RWPE1 (cell line): ENCODE results near the gene WDR35.

Experiments used
- CTCF ChIA-PET: fragments of 350-600 bp; sonication (Branson Sonifier 250); formaldehyde crosslinking; extraction: SDS; loops from one replicate; lab custom pipeline; 2021; lab: Yijun Ruan, JAX
- POLR2A ChIA-PET: fragments of 400-600 bp; formaldehyde crosslinking; extraction: SDS; loops from one replicate; lab custom pipeline; 2020; ENCODE audit warnings: antibody characterized with exemption; ENCODE audit not compliant: low non-redundant PET; lab: Yijun Ruan, JAX
- DNase-seq: peaks from one replicate; pipeline ENCODE4 v3.0.0; 2012; ENCODE audit warnings: low spot score
- H3K27ac ChIP-seq: fragments of 450-650 bp; 2 replicates; pipeline ENCODE4 v1.5.1; 2017
- TF ChIP-seq, protein P1 (sequence below): fragments of 450-650 bp; conservative IDR thresholded peaks from 2 replicates; pipeline ENCODE4 v1.5.1; 2017; ENCODE audit warnings: low read depth, mild to moderate bottlenecking

Gene WDR35

DNA sequence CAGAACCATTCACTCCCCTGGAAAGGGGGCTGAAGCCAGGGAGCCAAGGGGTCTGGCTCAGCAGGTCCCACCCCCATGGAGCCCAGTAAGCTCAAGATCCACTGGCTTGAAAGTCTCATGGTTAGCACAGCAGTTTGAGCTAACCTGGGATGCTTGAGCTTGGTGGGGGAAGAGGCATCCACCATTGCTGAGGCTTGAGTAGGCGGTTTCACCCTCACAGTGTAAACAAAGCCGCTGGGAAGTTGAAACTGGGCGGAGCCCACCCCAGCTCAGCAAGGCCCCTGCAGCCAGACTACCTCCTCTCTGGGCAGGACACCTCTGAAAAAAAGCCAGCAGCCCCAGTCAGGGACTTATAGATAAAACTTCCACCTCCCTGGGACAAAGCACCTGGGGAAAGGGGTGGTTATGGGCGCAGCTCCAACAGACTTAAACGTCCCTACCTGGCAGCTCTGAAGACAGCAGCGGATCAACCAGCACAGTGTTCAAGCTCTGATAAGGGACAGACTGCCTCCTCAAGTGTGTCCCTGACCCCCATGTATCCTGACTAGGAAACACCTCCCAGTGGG is 73.4 kb downstream of the WDR35 start:
- POLR2A ChIA-PET: interaction anchor here (0.6 kb wide), 1 partner anchor 15 kb away, joined by 4 read pairs; the partner anchor contains the start of gene TTC32
- TF ChIP-seq, protein P1, sequence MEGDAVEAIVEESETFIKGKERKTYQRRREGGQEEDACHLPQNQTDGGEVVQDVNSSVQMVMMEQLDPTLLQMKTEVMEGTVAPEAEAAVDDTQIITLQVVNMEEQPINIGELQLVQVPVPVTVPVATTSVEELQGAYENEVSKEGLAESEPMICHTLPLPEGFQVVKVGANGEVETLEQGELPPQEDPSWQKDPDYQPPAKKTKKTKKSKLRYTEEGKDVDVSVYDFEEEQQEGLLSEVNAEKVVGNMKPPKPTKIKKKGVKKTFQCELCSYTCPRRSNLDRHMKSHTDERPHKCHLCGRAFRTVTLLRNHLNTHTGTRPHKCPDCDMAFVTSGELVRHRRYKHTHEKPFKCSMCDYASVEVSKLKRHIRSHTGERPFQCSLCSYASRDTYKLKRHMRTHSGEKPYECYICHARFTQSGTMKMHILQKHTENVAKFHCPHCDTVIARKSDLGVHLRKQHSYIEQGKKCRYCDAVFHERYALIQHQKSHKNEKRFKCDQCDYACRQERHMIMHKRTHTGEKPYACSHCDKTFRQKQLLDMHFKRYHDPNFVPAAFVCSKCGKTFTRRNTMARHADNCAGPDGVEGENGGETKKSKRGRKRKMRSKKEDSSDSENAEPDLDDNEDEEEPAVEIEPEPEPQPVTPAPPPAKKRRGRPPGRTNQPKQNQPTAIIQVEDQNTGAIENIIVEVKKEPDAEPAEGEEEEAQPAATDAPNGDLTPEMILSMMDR: no peak
- CTCF ChIA-PET: interaction anchor here (0.6 kb wide), 1 partner anchor 275 kb away, joined by 3 read pairs; no protein-coding TSS in a partner anchor
- H3K27ac ChIP-seq: peak overlapping the region; percentile 27; the same call in 1 of the 2 replicates
- DNase-seq: no peak

DNA sequence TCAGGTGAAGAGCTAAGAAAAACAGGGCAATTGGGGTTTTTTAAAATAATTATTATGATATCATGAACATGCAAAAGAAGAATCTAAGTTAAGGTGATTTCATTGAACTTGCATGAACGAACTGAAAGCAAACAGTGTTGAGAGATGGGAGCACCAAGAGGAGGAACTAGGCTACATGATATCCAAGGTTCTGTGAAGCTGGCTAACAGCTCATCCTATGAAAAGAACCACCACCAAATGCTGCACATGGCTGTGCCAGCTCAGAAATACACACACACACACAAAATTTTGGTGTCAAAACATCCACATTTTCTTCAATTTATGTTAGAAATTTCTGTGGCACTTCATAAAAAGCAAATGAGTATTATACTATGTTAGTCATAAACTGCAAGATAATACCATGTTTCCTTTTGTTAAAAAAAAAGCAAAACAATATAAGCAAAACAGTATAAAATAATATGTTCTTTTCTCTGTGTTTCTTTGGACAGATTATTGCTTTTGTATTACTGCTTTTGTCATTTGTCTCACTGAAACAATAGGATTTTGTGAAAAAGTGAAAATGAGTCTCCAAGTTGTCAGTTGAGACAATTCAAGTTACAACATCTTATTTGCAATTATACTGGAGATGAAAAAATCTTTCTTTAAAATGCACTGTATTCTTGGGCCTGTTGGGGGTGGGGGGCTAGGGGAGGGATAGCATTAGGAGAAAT is 75.5 kb downstream of the WDR35 start:
- POLR2A ChIA-PET: no interaction called here
- CTCF ChIA-PET: no interaction called here
- H3K27ac ChIP-seq: no peak overlapping the region
- no peak for DNase-seq
- TF ChIP-seq, protein P1: no peak

DNA sequence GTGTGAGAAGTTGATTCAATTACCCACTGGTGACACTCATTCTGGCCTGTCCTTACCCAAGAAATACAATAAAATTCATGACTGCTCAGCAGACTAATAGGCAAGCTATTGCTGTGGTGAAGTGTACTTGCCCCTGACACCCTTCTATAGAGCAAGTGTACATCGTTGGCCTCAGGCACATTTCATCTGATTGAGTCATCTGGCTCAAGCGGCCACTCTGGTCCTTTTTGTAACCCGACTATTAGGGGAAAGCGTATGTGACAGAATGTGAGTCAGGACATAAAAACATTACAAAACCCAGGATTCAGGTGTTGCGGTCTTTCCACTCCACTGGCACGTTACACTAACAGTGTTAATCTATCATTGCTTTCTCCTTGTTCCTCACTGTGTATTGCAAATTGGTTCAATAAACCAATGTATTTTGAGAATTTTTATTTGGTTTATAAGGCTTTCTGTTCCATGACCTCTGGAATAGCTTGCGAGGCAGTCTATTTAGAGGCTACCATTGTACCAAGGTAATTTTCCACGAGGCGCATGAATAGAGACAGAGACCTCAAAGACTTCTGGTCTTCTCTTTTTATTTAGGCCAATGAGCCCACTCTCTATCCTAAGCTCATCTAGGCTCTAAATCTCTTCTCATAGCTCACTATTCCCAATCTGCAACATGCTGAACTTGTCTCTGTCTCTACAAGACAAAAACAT is 77.9 kb downstream of the WDR35 start:
- peak; percentile 86 for DNase-seq
- TF ChIP-seq, protein P1: no peak
- H3K27ac ChIP-seq: no peak overlapping the region
- ChIA-PET CTCF (interaction anchor here (0.5 to 0.7 kb wide), 4 partner anchors 12 to 1997 kb away, joined by 3 to 4 read pairs (median 3); no protein-coding TSS in a partner anchor), POLR2A (interaction anchor here (0.5 kb wide), 1 partner anchor 75 kb away, joined by 4 read pairs; no protein-coding TSS in a partner anchor)

DNA sequence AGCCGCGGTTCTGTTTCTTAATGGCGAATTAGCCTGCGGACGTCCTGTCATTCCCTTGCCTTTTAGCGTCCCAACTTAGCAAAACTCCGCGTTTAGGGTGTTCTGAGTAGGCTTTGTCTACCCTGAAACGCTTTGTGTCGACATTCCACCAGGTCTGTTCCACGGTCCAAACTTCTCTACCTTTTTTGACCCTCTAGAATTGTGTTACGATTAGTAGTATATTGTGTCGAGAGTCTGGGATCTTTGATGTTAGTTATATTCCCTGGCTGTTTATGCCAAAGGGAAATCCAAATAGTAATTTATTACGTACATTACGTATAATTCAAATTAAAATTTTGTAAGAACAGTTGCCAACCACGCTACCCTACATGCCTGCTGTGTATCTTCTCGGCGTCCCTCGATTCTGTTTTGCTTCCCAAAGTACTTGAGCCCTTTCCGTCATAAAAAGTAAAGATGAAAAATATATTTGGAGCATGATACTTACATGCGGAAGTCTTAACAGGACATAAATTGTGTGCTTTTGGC is 87.6 kb downstream of the WDR35 start:
- CTCF ChIA-PET: interaction anchor here (0.6 kb wide), 1 partner anchor 590 kb away, joined by 5 read pairs; no protein-coding TSS in a partner anchor
- POLR2A ChIA-PET: no interaction called here

DNA sequence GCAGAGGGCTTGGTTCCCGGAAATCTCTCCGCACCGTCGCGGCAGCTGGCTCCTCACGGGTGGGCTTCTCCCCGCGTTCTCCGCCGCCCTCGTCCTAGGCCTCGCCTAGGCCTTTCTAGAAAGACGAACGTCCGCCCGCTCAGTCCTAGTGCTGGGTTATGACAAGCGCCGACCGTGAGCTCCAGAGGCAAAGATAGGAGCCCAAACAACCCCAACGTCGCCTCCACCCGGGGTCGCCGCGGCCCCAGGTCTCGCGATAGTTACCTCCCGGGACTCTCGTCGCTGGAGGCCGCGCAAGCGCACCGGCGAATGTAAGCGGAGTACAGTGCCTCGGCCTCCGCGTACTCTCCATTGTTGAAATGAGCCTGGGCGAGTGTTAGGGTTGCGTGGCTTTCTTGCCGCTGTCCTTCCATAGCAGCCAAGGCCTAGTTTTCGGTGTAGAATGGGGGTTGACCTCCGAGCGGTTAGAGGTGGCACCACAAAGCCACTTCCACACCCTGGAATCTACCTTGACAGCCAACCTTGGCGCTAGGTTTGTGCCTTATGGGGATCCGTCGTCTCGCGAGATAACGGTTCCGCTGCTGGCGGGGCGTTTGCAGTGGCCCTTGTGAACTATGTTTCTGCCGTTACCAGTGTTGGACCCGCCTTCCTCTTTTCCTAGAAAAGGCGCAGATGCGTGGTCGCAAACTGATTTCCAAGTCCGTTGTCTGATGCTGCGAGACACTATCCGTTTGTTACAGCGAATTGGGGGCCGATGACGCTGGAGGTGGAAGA is 88.3 kb downstream of the WDR35 start, which contains the start of gene TTC32:
Gene TTC32 (minus strand): TSS at position 542 of the 774 bp plus-strand sequence. CDS start 129 bp downstream, at position 413.
- POLR2A ChIA-PET: interaction anchor here (0.5 kb wide), 1 partner anchor 14 kb away, joined by 4 read pairs; no protein-coding TSS in a partner anchor
- H3K27ac ChIP-seq: peak within 1 kb of the TSS; percentile 94
- CTCF ChIA-PET: interaction anchor here (0.5 kb wide), 1 partner anchor 1981 kb away, joined by 3 read pairs; no protein-coding TSS in a partner anchor
- TF ChIP-seq, protein P1: no peak
- DNase-seq: peak; percentile 96

More for the DNA sequence above, 87.6 kb downstream of the WDR35 start:
- TF ChIP-seq, protein P1: no peak
- H3K27ac ChIP-seq: peak overlapping the region; percentile 94
- DNase-seq: no peak
